ENCODE results near the gene FAM187B. TPM values are rescaled to one million over a fixed set of nuclear protein-coding genes. Genes with fewer than 3 reads are reported as not detected.

The FAM187B gene
- polyA plus RNA-seq, 4 donors: not detected

GRCh38 chr19:35194012-35194984 is 34.2 kb downstream of the FAM187B start:
- DNase-seq (ENCODE audit: low read depth in 4 of 4, low spot score in 3 of 4): no peak

GRCh38 chr19:35184884-35185283 is 43.7 kb downstream of the FAM187B start:
- DNase-seq (ENCODE audit: low read depth in 4 of 4, low spot score in 3 of 4): no peak

GRCh38 chr19:35184267-35184666 is 44.3 kb downstream of the FAM187B start:
- DNase-seq (ENCODE audit: low read depth in 4 of 4, low spot score in 3 of 4): no peak

- no peak for DNase-seq (ENCODE audit: low read depth in 4 of 4, low spot score in 3 of 4)
These were observed 47.2 kb downstream of the FAM187B start for GRCh38 chr19:35181387-35181786.

GRCh38 chr19:35179830-35180229 is 48.7 kb downstream of the FAM187B start:
- no peak for DNase-seq (ENCODE audit: low read depth in 4 of 4, low spot score in 3 of 4)

- no peak for DNase-seq (ENCODE audit: low read depth in 4 of 4, low spot score in 3 of 4)
These were observed 49.8 kb downstream of the FAM187B start for GRCh38 chr19:35178701-35179100.

- no peak for DNase-seq (ENCODE audit: low read depth in 4 of 4, low spot score in 3 of 4)
These were observed 50.9 kb downstream of the FAM187B start for GRCh38 chr19:35177377-35178274.

- DNase-seq (ENCODE audit: low read depth in 4 of 4, low spot score in 3 of 4): no peak
These were observed 52.4 kb downstream of the FAM187B start for GRCh38 chr19:35176181-35176570.

Other genes with a start within 250 kb of the FAM187B start
- 10 to 100 TPM; 48.4 to 60.8 (median 57.5) TPM for gene GRAMD1A, start 228.4 kb downstream of the FAM187B start, polyA plus RNA-seq (ENCODE audit: insufficient read length in 4 of 4)
- 1 to 10 TPM in 3 of 4 donors, under 1 TPM in 1; 0.72 to 1.4 (median 1.2) TPM for gene SCN1B, start 198.3 kb downstream of the FAM187B start, polyA plus RNA-seq (ENCODE audit: insufficient read length in 4 of 4)
- 100 to 1,000 TPM in 2 of 4 donors, 10 to 100 TPM in 2; 92.2 to 137 (median 98.5) TPM for gene HPN, start 187.0 kb downstream of the FAM187B start, polyA plus RNA-seq (ENCODE audit: insufficient read length in 4 of 4)
- 10 to 100 TPM; 10.2 to 37.3 (median 20.9) TPM for gene FXYD3, start 112.9 kb downstream of the FAM187B start, polyA plus RNA-seq (ENCODE audit: insufficient read length in 4 of 4)
- 1 to 10 TPM; 2.0 to 4.9 (median 3.2) TPM for gene LGI4, start 93.7 kb downstream of the FAM187B start, polyA plus RNA-seq (ENCODE audit: insufficient read length in 4 of 4)
- 10 to 100 TPM; 20.6 to 33.0 (median 23.7) TPM for gene FXYD1, start 89.9 kb downstream of the FAM187B start, polyA plus RNA-seq (ENCODE audit: insufficient read length in 4 of 4)
- gene FXYD7, start 85.5 kb downstream of the FAM187B start, polyA plus RNA-seq (ENCODE audit: insufficient read length in 4 of 4): 1 to 10 TPM in 3 of 4 donors, under 1 TPM in 1; 0.61 to 1.5 (median 1.2) TPM
- 10 to 100 TPM; 17.6 to 39.1 (median 26.6) TPM for gene FXYD5, start 74.0 kb downstream of the FAM187B start, polyA plus RNA-seq (ENCODE audit: insufficient read length in 4 of 4)
- gene LSR, start 20.3 kb upstream of the FAM187B start, polyA plus RNA-seq (ENCODE audit: insufficient read length in 4 of 4): 10 to 100 TPM; 52.3 to 69.7 (median 52.8) TPM
- 100 to 1,000 TPM; 149 to 179 (median 162) TPM for gene USF2, start 40.2 kb upstream of the FAM187B start, polyA plus RNA-seq (ENCODE audit: insufficient read length in 4 of 4)
- under 1 TPM; 0.12 to 0.39 (median 0.18) TPM for gene HAMP, start 53.8 kb upstream of the FAM187B start, polyA plus RNA-seq (ENCODE audit: insufficient read length in 4 of 4)
- gene MAG, start 63.4 kb upstream of the FAM187B start, polyA plus RNA-seq (ENCODE audit: insufficient read length in 4 of 4): 10 to 100 TPM in 1 of 4 donors, 1 to 10 TPM in 3; 2.4 to 13.5 (median 2.8) TPM
- gene CD22, start 100.4 kb upstream of the FAM187B start, polyA plus RNA-seq (ENCODE audit: insufficient read length in 4 of 4): 10 to 100 TPM in 2 of 4 donors, 1 to 10 TPM in 2; 6.6 to 31.5 (median 9.0) TPM
- gene FFAR1, start 119.2 kb upstream of the FAM187B start, polyA plus RNA-seq (ENCODE audit: insufficient read length in 4 of 4): under 1 TPM; 0.22 to 0.57 (median 0.33) TPM
- under 1 TPM in 3 of 4 donors, not detected in 1; 0.10 to 0.30 (median 0.25) TPM for gene FFAR3, start 129.7 kb upstream of the FAM187B start, polyA plus RNA-seq (ENCODE audit: insufficient read length in 4 of 4)
- not detected for gene GPR42, start 142.3 kb upstream of the FAM187B start, polyA plus RNA-seq (ENCODE audit: insufficient read length in 4 of 4)
- gene FFAR2, start 219.5 kb upstream of the FAM187B start, polyA plus RNA-seq (ENCODE audit: insufficient read length in 4 of 4): under 1 TPM; 0.21 to 0.37 (median 0.33) TPM

Measured in right renal pelvis (tissue), 4 donors.